ENCODE data around the gene MRPL48. TPM values are rescaled to one million over a fixed set of nuclear protein-coding genes. Genes with fewer than 3 reads are reported as not detected.

The MRPL48 gene
- total RNA-seq, 1 donor from 2014 or later = 37.0 TPM

GRCh38 chr11:73883856-73884255 lies 96.2 kb downstream of the MRPL48 start:
- Histone ChIP-seq H3K4me3 (ENCODE audit: low read depth, low read length) (no peak overlapping the region), H3K36me3 (ENCODE audit: control insufficient read depth, insufficient read depth, low read length) (no peaks in the 10 kb centered on the region), H3K27me3 (ENCODE audit: control insufficient read depth, insufficient read depth, low read length) (no peaks in the 10 kb centered on the region)
- TF ChIP-seq, protein P1, sequence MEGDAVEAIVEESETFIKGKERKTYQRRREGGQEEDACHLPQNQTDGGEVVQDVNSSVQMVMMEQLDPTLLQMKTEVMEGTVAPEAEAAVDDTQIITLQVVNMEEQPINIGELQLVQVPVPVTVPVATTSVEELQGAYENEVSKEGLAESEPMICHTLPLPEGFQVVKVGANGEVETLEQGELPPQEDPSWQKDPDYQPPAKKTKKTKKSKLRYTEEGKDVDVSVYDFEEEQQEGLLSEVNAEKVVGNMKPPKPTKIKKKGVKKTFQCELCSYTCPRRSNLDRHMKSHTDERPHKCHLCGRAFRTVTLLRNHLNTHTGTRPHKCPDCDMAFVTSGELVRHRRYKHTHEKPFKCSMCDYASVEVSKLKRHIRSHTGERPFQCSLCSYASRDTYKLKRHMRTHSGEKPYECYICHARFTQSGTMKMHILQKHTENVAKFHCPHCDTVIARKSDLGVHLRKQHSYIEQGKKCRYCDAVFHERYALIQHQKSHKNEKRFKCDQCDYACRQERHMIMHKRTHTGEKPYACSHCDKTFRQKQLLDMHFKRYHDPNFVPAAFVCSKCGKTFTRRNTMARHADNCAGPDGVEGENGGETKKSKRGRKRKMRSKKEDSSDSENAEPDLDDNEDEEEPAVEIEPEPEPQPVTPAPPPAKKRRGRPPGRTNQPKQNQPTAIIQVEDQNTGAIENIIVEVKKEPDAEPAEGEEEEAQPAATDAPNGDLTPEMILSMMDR (IDR thresholded peaks at IDR 0.05; ENCODE audit: insufficient read depth, low read length, poor library complexity, severe bottlenecking) = no peak
- DNase-seq (ENCODE audit: low read depth) = no peak

GRCh38 chr11:73888244-73888643 lies 100.6 kb downstream of the MRPL48 start:
- Histone ChIP-seq H3K27me3 (ENCODE audit: control insufficient read depth, insufficient read depth, low read length) (no peaks in the 10 kb centered on the region), H3K4me3 (ENCODE audit: low read depth, low read length) (no peak overlapping the region), H3K36me3 (ENCODE audit: control insufficient read depth, insufficient read depth, low read length) (no peaks in the 10 kb centered on the region)
- TF ChIP-seq, protein P1 (IDR thresholded peaks at IDR 0.05; ENCODE audit: insufficient read depth, low read length, poor library complexity, severe bottlenecking) = no peak
- no peak for DNase-seq (ENCODE audit: low read depth)

DNA sequence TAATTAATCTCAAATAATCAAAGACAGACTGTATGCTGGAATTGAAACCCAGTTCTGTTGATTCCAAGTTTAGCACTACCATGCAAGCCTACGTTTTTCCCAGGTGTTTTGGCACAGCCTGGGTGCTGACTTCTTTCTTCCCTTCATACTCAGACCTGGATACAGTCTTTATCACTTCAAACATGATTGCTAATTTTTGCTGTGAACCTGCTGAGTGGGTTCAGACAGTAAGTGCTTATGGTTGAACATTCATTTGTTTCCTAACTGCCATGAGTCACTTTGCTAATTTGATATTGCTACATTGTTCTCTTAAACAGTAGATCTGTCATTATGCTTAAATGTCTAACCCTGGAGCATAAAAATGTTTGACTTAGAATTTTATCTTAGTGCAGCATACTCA lies 101.3 kb downstream of the MRPL48 start:
- no peak overlapping the region for H3K4me3 ChIP-seq (ENCODE audit: low read depth, low read length)
- no peaks in the 10 kb centered on the region for H3K27me3 ChIP-seq (ENCODE audit: control insufficient read depth, insufficient read depth, low read length)
- no peak for DNase-seq (ENCODE audit: low read depth)
- TF ChIP-seq, protein P1 (IDR thresholded peaks at IDR 0.05; ENCODE audit: insufficient read depth, low read length, poor library complexity, severe bottlenecking) = no peak
- H3K36me3 ChIP-seq (ENCODE audit: control insufficient read depth, insufficient read depth, low read length) = no peaks in the 10 kb centered on the region

- no peaks in the 10 kb centered on the region for H3K36me3 ChIP-seq (ENCODE audit: control insufficient read depth, insufficient read depth, low read length)
- H3K27me3 ChIP-seq (ENCODE audit: control insufficient read depth, insufficient read depth, low read length) = no peaks in the 10 kb centered on the region
- H3K4me3 ChIP-seq (ENCODE audit: low read depth, low read length) = no peak overlapping the region
- TF ChIP-seq, protein P1 (IDR thresholded peaks at IDR 0.05; ENCODE audit: insufficient read depth, low read length, poor library complexity, severe bottlenecking) = no peak
- DNase-seq (ENCODE audit: low read depth) = no peak
Observed at GRCh38 chr11:73889536-73889935, 101.9 kb downstream of the MRPL48 start.

DNA sequence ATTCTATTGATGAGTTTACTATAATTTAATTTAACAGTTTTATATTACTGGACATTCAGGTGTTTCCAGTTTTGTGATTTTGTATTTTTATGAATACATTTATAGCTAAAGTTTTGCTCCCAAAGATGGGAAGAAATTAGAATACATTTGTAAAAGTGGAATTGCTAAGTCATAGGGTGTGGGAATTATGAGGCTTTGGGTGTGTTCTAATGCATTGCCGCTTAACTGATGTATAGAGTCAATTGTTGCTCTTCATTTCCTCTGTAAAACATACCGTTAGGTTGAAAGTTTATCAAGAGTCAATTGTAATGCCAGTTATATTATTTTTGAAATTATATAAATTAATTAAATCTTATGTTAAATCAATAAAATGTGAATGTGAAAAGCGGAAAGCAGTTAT lies 105.4 kb downstream of the MRPL48 start:
- TF ChIP-seq, protein P1 (IDR thresholded peaks at IDR 0.05; ENCODE audit: insufficient read depth, low read length, poor library complexity, severe bottlenecking) = no peak
- Histone ChIP-seq H3K27me3 (ENCODE audit: control insufficient read depth, insufficient read depth, low read length) (no peaks in the 10 kb centered on the region), H3K4me3 (ENCODE audit: low read depth, low read length) (no peak overlapping the region), H3K36me3 (ENCODE audit: control insufficient read depth, insufficient read depth, low read length) (no peaks in the 10 kb centered on the region)
- no peak for DNase-seq (ENCODE audit: low read depth)

DNA sequence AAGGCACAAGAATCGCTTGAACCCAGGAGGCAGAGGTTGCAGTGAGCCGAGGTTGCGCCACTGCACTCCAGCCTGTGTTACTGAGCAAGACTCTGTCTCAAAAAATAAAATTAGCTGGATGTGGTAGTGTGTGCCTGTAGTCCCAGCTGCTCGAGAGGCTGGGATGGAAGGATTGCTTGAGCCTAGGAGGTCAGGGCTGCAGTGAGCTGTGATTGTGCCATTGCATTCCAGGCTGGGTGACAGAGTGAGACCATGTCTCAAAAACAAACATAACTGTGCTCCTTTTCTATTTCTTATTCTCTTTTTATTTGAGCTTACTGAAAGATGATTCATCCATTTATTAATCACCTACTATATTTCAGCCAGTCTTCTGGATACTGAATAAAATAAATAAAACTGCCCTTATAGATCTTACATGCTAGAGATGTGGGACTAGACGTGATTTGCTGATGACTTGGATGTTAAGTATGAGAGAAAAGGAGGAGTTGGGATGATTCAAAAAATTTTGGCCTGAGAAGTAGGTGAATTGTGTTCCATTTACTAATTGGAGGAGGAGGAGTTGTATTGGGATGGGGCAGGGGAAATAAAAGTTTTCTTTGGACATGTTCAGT lies 107.2 kb downstream of the MRPL48 start:
- H3K27me3 ChIP-seq (ENCODE audit: control insufficient read depth, insufficient read depth, low read length) = no peaks in the 10 kb centered on the region
- DNase-seq (ENCODE audit: low read depth) = no peak
- no peaks in the 10 kb centered on the region for H3K36me3 ChIP-seq (ENCODE audit: control insufficient read depth, insufficient read depth, low read length)
- TF ChIP-seq, protein P1 (IDR thresholded peaks at IDR 0.05; ENCODE audit: insufficient read depth, low read length, poor library complexity, severe bottlenecking) = no peak
- H3K4me3 ChIP-seq (ENCODE audit: low read depth, low read length) = no peak overlapping the region
